GM10248 (cell line): Measurements from ENCODE around the gene CORO2A.

Experiments
- CTCF ChIA-PET: fragments of 300-600 bp; sonication (Branson Sonifier 250); formaldehyde crosslinking; extraction: SDS; loops from one replicate; lab custom pipeline; 2021; ENCODE audit warnings: antibody characterized with exemption; lab: Yijun Ruan, JAX
- POLR2A ChIA-PET: fragments of 350-650 bp; sonication (Branson Sonifier 250); formaldehyde crosslinking; extraction: SDS; loops from one replicate; lab custom pipeline; 2020; ENCODE audit warnings: antibody characterized with exemption; lab: Yijun Ruan, JAX
- DNase-seq: peaks from one replicate; pipeline ENCODE4 v3.0.0; 2012; ENCODE audit errors: extremely low spot score
- CTCF ChIP-seq: IDR thresholded peaks from 2 replicates; pipeline ENCODE4 v1.5.1; 2012; ENCODE audit warnings: mild to moderate bottlenecking, low read depth; ENCODE audit errors: extremely low read depth, missing control alignments, control extremely low read depth

Gene CORO2A

GRCh38 chr9:98168153-98168780 is 24.2 kb downstream of the CORO2A start:
- ChIA-PET CTCF (interaction anchor here (0.9 to 1.3 kb wide), 3 partner anchors 9 to 95 kb away, joined by 3 to 4 read pairs (median 3); no protein-coding TSS in a partner anchor), POLR2A (no interaction called here)
- TF ChIP-seq CTCF, result no peak
- no peak for DNase-seq

GRCh38 chr9:98164912-98165311 is 27.5 kb downstream of the CORO2A start:
- no peak for DNase-seq
- ChIA-PET POLR2A (no interaction called here), CTCF (no interaction called here)
- TF ChIP-seq CTCF, result no peak

- ChIA-PET POLR2A (no interaction called here), CTCF (interaction anchor here (1.3 kb wide), 2 partner anchors 10 to 12 kb away, joined by 4 to 5 read pairs; no protein-coding TSS in a partner anchor)
- no peak for DNase-seq
- no peak for TF ChIP-seq CTCF
Observed at GRCh38 chr9:98162613-98163012, 29.8 kb downstream of the CORO2A start.

- TF ChIP-seq CTCF, result no peak
- no peak for DNase-seq
- POLR2A ChIA-PET, result no interaction called here
- CTCF ChIA-PET, result interaction anchor here (1.2 to 1.3 kb wide), 3 partner anchors 9 to 13 kb away, joined by 3 to 5 read pairs (median 4); no protein-coding TSS in a partner anchor
Observed at GRCh38 chr9:98161851-98162250, 30.6 kb downstream of the CORO2A start.

GRCh38 chr9:98159790-98160189 is 32.6 kb downstream of the CORO2A start:
- ChIA-PET POLR2A (interaction anchor here (0.6 kb wide), 2 partner anchors 37 to 92 kb away, joined by 3 to 5 read pairs; no protein-coding TSS in a partner anchor), CTCF (interaction anchor here (1.0 to 2.2 kb wide), 5 partner anchors 8 to 86 kb away, joined by 3 to 9 read pairs (median 4); no protein-coding TSS in a partner anchor)
- DNase-seq, result no peak
- TF ChIP-seq CTCF, result no peak

- no peak for DNase-seq
- no peak for TF ChIP-seq CTCF
- CTCF ChIA-PET, result interaction anchor here (1.0 to 2.2 kb wide), 5 partner anchors 9 to 85 kb away, joined by 3 to 9 read pairs (median 4); no protein-coding TSS in a partner anchor
- POLR2A ChIA-PET, result interaction anchor here (0.6 kb wide), 1 partner anchor 37 kb away, joined by 5 read pairs; no protein-coding TSS in a partner anchor
Observed at GRCh38 chr9:98159301-98159700, 33.1 kb downstream of the CORO2A start.
